Left ventricle myocardium inferior (tissue), 1 donor: ENCODE measurements around the gene TOX3. TPM values are rescaled to one million over a fixed set of nuclear protein-coding genes. Genes with fewer than 3 reads are reported as not detected.

ENCODE experiments used
- DNase-seq: peaks from one replicate; pipeline ENCODE4 v3.0.0-alpha.2; 2020
- H3K27ac ChIP-seq: fragments of 200-600 bp; replicated peaks from 2 replicates; pipeline ENCODE4 v1.8.0; 2021
- H3K27me3 ChIP-seq: fragments of 200-600 bp; 2 replicates; pipeline ENCODE4 v1.8.0; 2021; ENCODE audit warnings: low read depth
- H3K36me3 ChIP-seq: fragments of 200-600 bp; 2 replicates; pipeline ENCODE4 v1.8.0; 2021
- H3K4me1 ChIP-seq: fragments of 200-600 bp; 2 replicates; pipeline ENCODE4 v1.8.0; 2021
- H3K4me3 ChIP-seq: fragments of 200-600 bp; 2 replicates; pipeline ENCODE4 v1.8.0; 2021; ENCODE audit warnings: mild to moderate bottlenecking, moderate library complexity
- H3K9me3 ChIP-seq: fragments of 200-600 bp; replicated peaks from 2 replicates; pipeline ENCODE4 v1.8.0; 2021
- CTCF ChIP-seq: fragments of 200-600 bp; IDR thresholded peaks from 2 replicates; pipeline ENCODE4 v1.8.0; 2021; ENCODE audit warnings: antibody characterized with exemption, mild to moderate bottlenecking, borderline replicate concordance
- intact Hi-C: fragments of 100-400 bp; cut with micrococcal nuclease; formaldehyde crosslinking; loops from one replicate; pipeline ENCODE4 v1.11.0; 2022
- total RNA-seq: library from RNA; stranded (reverse); fragmentation: NEBNext Ultra II Directional; extraction: Animal tissue kit (Norgen Biotek cat#: 25700); gene quantifications from one replicate; pipeline ENCODE4 v1.2.1, GENCODE V29; 2021
- donor health status: DM: no; HTN: yes; CAD: no; lungs with severe emphysema.

TOX3 gene
- total RNA-seq, 1 donor from 2014 or later, result not detected

- Histone ChIP-seq H3K27me3 (no peaks in the 10 kb centered on the region), H3K4me3 (no peak overlapping the region), H3K36me3 (no peaks in the 10 kb centered on the region), H3K27ac (no peak overlapping the region), H3K9me3 (no peaks in the 10 kb centered on the region), H3K4me1 (no peaks in the 10 kb centered on the region)
- intact Hi-C loops, result no loop called here
- TF ChIP-seq CTCF, result no peak
- no peak for DNase-seq
These were observed 50.7 kb downstream of the TOX3 start for GRCh38 chr16:52496051-52496876.

GRCh38 chr16:52494621-52495020, 52.3 kb downstream of the TOX3 start:
- DNase-seq, result no peak
- no peaks in the 10 kb centered on the region for H3K9me3 ChIP-seq
- intact Hi-C loops, result no loop called here
- no peaks in the 10 kb centered on the region for H3K27me3 ChIP-seq
- H3K27ac ChIP-seq, result no peak overlapping the region
- H3K4me3 ChIP-seq, result no peak overlapping the region
- no peak for TF ChIP-seq CTCF
- no peaks in the 10 kb centered on the region for H3K4me1 ChIP-seq
- H3K36me3 ChIP-seq, result no peaks in the 10 kb centered on the region

GRCh38 chr16:52494145-52494544, 52.8 kb downstream of the TOX3 start:
- no peaks in the 10 kb centered on the region for H3K9me3 ChIP-seq
- no peaks in the 10 kb centered on the region for H3K27me3 ChIP-seq
- DNase-seq, result no peak
- no peak for TF ChIP-seq CTCF
- intact Hi-C loops, result no loop called here
- H3K27ac ChIP-seq, result no peak overlapping the region
- H3K36me3 ChIP-seq, result no peaks in the 10 kb centered on the region
- H3K4me3 ChIP-seq, result no peak overlapping the region
- H3K4me1 ChIP-seq, result no peaks in the 10 kb centered on the region

- intact Hi-C loops, result no loop called here
- Histone ChIP-seq H3K27ac (no peak overlapping the region), H3K4me3 (no peak overlapping the region), H3K9me3 (no peaks in the 10 kb centered on the region), H3K36me3 (no peaks in the 10 kb centered on the region), H3K4me1 (no peaks in the 10 kb centered on the region), H3K27me3 (no peaks in the 10 kb centered on the region)
- DNase-seq, result no peak
- TF ChIP-seq CTCF, result no peak
These were observed 54.1 kb downstream of the TOX3 start for GRCh38 chr16:52492789-52493357.

- DNase-seq, result no peak
- Histone ChIP-seq H3K4me1 (no peaks in the 10 kb centered on the region), H3K36me3 (no peaks in the 10 kb centered on the region), H3K9me3 (no peaks in the 10 kb centered on the region), H3K27me3 (no peaks in the 10 kb centered on the region), H3K4me3 (no peak overlapping the region), H3K27ac (no peak overlapping the region)
- TF ChIP-seq CTCF, result no peak
- intact Hi-C loops, result no loop called here
These were observed 55.7 kb downstream of the TOX3 start for GRCh38 chr16:52491216-52491615.
